T1000 (cell line): ENCODE measurements around the gene NBR1.
"Not testable (repeated sequence)": the region's sequence is repeated elsewhere in the genome, so short reads cannot be mapped to it uniquely, and the experiment has no call there.

ENCODE experiments used
- DNase-seq: peaks from one replicate; lab custom pipeline; 2025; ENCODE audit warnings: mixed read lengths; lab: John Stamatoyannopoulos, UW

NBR1 gene

DNA sequence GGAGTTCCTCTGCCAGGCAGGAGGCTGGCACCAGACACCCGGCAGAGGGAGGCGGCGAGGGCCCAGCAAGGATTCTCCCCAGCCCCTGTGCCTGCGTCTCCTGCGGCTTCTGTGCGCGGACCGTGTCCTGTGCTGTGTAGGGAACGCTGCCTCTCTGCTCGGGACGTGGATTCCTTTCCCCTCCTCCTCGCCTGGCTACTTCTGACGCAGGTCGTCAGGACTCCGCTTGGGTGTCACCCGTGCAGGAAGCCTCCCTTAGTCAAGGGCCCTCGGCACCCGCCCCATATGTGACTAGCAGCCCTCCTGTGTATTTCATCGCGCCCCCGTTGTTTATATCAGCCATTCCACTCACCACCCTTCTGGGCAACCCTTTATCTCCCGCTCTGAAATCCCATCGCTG lies 75.4 kb downstream of the NBR1 start:
- not testable (repeated sequence) for DNase-seq
